BLaER1 (cell line): ENCODE measurements around the gene DHRSX.
"Not testable (repeated sequence)": the region's sequence is repeated elsewhere in the genome, so short reads cannot be mapped to it uniquely, and the experiment has no call there.

Experiments used
- H3K27ac ChIP-seq: shearing (Covaris generic); formaldehyde crosslinking; 2 replicates; pipeline ENCODE4 v1.8.1; 2022
- H3K27me3 ChIP-seq: shearing (Covaris generic); formaldehyde crosslinking; 2 replicates; pipeline ENCODE4 v1.8.1; 2022
- H3K36me3 ChIP-seq: shearing (Covaris generic); formaldehyde crosslinking; 2 replicates; pipeline ENCODE4 v1.8.1; 2022
- H3K4me1 ChIP-seq: shearing (Covaris generic); formaldehyde crosslinking; 2 replicates; pipeline ENCODE4 v1.8.1; 2022
- H3K4me2 ChIP-seq: shearing (Covaris generic); formaldehyde crosslinking; 2 replicates; pipeline ENCODE4 v1.8.1; 2022
- H3K4me3 ChIP-seq: shearing (Covaris generic); formaldehyde crosslinking; 2 replicates; pipeline ENCODE4 v1.8.1; 2022
- H3K9ac ChIP-seq: shearing (Covaris generic); formaldehyde crosslinking; 2 replicates; pipeline ENCODE4 v1.8.1; 2022
- H3K9me3 ChIP-seq: shearing (Covaris generic); formaldehyde crosslinking; 2 replicates; pipeline ENCODE4 v1.8.1; 2022
- H4K20me1 ChIP-seq: shearing (Covaris generic); formaldehyde crosslinking; 2 replicates; pipeline ENCODE4 v1.8.1; 2022
- Cebpa-rat ChIP-seq: shearing (Covaris generic); IDR thresholded peaks from 2 replicates; pipeline ENCODE4 v1.8.1; 2022

Gene DHRSX

DNA sequence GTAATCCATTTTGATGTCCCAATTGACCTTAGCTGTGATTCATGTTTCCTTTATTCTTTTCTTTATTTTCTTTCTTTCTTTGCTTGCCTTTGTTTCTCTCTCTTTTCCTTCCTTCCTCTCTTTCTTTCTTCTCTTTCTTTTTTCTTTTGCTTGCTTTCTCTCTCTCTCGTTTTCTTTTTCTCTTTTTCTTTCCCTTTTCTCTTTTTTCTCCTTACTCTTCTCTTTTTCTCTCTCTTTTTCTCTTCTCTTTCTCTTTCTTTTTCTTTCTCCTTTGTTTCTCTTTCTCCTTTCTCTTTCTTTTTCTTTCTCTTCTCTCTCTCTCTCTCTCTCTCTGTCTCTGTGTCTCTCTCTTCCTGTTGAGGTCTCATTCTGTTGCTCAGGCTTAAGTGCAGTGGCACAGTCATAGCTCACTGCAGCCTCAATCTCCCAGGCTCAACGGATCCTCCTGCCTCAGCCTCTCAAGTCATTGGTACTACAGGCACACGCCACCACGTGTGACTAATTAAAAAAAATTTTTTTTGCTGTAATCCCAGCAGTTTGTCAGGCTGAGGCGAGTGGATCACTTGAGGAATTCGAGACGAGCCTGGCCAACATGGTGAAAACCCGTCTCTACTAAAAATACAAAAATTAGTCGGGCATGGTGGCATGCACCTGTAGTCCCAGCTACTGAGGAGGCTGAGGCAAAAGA, 8.0 kb upstream of the DHRSX start:
- H3K27me3 ChIP-seq = no peaks in the 10 kb centered on the region
- H3K9me3 ChIP-seq = 0 out of 2 replicates have a peak, but pooled peaks cover 6% of the 10 kb centered on the region
- TF ChIP-seq Cebpa-rat = no peak
- H3K4me2 ChIP-seq = 0 out of 2 replicates have a peak overlapping the region, but pooled peaks have one; percentile 2
- H3K27ac ChIP-seq = no peak overlapping the region
- H3K9ac ChIP-seq = no peak overlapping the region
- H3K4me3 ChIP-seq = no peak overlapping the region
- H4K20me1 ChIP-seq = no peaks in the 10 kb centered on the region
- peaks cover 18% of the 10 kb centered on the region for H3K4me1 ChIP-seq
- no peaks in the 10 kb centered on the region for H3K36me3 ChIP-seq

GRCh38 chrX:2507904-2508627, 7.3 kb upstream of the DHRSX start:
- H3K27me3 ChIP-seq = no peaks in the 10 kb centered on the region
- no peak overlapping the region for H3K27ac ChIP-seq
- H4K20me1 ChIP-seq = no peaks in the 10 kb centered on the region
- H3K4me3 ChIP-seq = no peak overlapping the region
- no peak overlapping the region for H3K4me2 ChIP-seq
- H3K4me1 ChIP-seq = peaks cover 11% of the 10 kb centered on the region
- H3K9ac ChIP-seq = no peak overlapping the region
- no peaks in the 10 kb centered on the region for H3K36me3 ChIP-seq
- 0 out of 2 replicates have a peak, but pooled peaks cover 6% of the 10 kb centered on the region for H3K9me3 ChIP-seq
- TF ChIP-seq Cebpa-rat = no peak

DNA sequence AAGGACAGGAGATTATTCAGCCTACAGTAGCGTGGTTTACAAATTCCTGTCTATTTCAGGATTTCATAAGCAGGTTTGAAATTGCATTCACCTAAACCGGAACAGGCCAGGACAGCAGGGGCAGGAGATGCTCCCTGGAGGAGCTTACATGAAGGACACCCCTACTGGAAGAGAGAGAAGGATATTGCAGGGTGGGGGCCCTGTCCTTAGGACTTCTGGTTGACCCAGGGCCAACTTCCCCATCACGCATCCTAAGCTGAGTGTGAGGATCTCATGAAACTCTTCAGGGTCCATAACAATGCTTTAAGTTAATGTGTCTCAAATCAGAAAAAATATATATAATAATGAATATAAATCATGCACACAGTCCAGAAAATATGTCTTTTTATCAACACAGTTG, 6.4 kb upstream of the DHRSX start:
- no peaks in the 10 kb centered on the region for H3K27me3 ChIP-seq
- no peak for TF ChIP-seq Cebpa-rat
- H3K27ac ChIP-seq = no peak overlapping the region
- no peaks in the 10 kb centered on the region for H4K20me1 ChIP-seq
- no peak overlapping the region for H3K4me2 ChIP-seq
- no peaks in the 10 kb centered on the region for H3K36me3 ChIP-seq
- H3K4me3 ChIP-seq = no peak overlapping the region
- H3K4me1 ChIP-seq = peaks cover 10% of the 10 kb centered on the region
- no peak overlapping the region for H3K9ac ChIP-seq
- H3K9me3 ChIP-seq = 0 out of 2 replicates have a peak, but pooled peaks cover 6% of the 10 kb centered on the region

GRCh38 chrX:2505341-2505740, 4.6 kb upstream of the DHRSX start:
- H4K20me1 ChIP-seq, H3K4me2 ChIP-seq, H3K9me3 ChIP-seq, H3K9ac ChIP-seq, H3K27ac ChIP-seq, H3K4me3 ChIP-seq, H3K36me3 ChIP-seq, H3K27me3 ChIP-seq: not testable (repeated sequence)
- H3K4me1 ChIP-seq = peaks cover 20% of the 10 kb centered on the region

DNA sequence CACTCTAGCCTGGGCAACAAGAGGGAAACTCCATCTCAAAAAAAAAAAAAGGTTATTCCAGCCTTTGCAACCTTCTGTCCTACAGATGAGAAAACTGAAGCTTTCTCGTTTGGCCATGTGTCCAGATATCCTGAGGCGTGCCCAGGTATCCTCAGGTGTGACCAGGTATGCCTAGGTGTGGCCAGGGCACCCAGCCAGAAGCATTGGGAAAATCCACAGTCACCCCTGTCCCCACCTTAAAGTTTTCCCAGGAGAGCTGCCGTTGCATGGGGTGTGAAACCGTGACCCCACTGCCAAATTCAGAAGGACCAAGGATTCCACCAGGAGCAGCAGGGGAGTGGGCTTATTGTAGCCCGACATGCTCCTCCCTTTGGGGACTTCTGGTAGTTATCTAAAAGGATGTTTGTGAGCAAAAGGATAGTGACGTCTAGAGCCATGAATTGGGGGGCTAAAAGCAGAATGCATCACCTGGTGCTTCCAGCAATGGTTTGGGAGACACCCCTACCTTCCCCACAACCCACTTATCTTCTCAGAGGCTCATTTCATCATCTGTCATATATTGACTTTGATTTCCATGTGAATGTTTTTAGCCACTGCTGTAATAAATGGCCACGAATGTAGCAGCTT, 4.0 kb upstream of the DHRSX start:
- Histone ChIP-seq H3K4me3 (no peak overlapping the region), H3K4me1 (peaks cover 20% of the 10 kb centered on the region), H3K27ac (no peak overlapping the region), H3K4me2 (no peak overlapping the region), H3K9me3 (no peaks in the 10 kb centered on the region), H3K9ac (no peak overlapping the region), H3K27me3 (no peaks in the 10 kb centered on the region), H3K36me3 (no peaks in the 10 kb centered on the region), H4K20me1 (peaks cover under 1% of the 10 kb centered on the region; the same call in 1 of the 2 replicates)
- no peak for TF ChIP-seq Cebpa-rat

DNA sequence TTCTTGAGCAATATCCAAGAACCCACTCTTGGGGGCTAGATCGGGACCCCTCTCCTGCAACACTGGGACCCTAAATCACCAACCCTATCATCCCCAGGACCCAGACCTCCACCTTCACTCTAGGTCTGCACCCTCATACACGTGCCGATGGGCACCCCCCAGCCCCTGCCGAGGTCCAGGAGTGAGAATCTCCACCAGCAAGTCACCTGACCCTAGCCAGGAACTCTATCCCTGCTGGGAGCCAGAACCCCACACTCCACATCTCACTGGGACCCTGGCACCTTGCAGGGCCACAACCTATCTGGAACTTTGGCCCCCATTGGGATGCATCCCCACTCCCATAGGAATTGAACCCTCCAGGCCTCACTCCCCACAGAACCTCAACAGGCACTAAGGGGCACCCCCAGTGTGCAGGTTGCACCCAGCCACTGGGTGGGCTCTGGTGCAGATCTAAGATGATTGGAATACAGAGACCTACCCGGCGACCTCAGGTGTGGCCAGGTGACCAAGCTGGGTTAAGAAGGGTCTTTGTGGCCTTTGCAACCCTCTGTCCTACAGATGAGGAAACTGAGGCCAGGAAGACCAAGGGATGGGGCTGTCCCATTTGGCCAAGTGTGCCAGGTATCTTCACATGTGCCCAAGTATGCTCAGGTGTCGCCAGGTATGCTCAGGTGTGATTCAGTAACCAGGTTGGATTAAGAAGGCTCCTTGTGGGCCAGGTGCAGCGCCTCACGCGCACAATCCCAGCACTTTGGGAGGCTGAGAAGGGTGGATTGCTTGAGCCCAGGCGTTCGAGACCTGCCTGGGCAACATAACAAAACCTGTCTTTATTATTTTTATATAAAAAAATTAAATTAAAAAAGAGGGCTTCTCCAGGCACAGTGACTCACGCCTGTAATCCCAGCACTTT, 3.1 kb upstream of the DHRSX start:
- peaks cover 25% of the 10 kb centered on the region for H3K4me1 ChIP-seq
- no peak for TF ChIP-seq Cebpa-rat
- no peak overlapping the region for H3K9ac ChIP-seq

GRCh38 chrX:2502668-2503519, 2.1 kb upstream of the DHRSX start:
- no peak overlapping the region for H3K9ac ChIP-seq
- no peaks in the 10 kb centered on the region for H3K36me3 ChIP-seq
- no peaks in the 10 kb centered on the region for H3K27me3 ChIP-seq
- no peak overlapping the region for H3K4me2 ChIP-seq
- peaks cover 20% of the 10 kb centered on the region for H4K20me1 ChIP-seq
- no peak overlapping the region for H3K27ac ChIP-seq
- no peaks in the 10 kb centered on the region for H3K9me3 ChIP-seq
- H3K4me1 ChIP-seq = peaks cover 29% of the 10 kb centered on the region
- H3K4me3 ChIP-seq = no peak overlapping the region
- no peak for TF ChIP-seq Cebpa-rat

More for the DNA sequence above, 3.1 kb upstream of the DHRSX start:
- Histone ChIP-seq H4K20me1 (peaks cover 10% of the 10 kb centered on the region), H3K27ac (no peak overlapping the region), H3K36me3 (no peaks in the 10 kb centered on the region), H3K4me3 (no peak overlapping the region), H3K4me2 (no peak overlapping the region), H3K27me3 (no peaks in the 10 kb centered on the region), H3K9me3 (no peaks in the 10 kb centered on the region)

- peaks cover 27% of the 10 kb centered on the region for H4K20me1 ChIP-seq
- TF ChIP-seq Cebpa-rat = no peak
- H3K4me2 ChIP-seq = no peak overlapping the region
- H3K4me3 ChIP-seq = no peak overlapping the region
- no peak overlapping the region for H3K9ac ChIP-seq
- H3K27me3 ChIP-seq = no peaks in the 10 kb centered on the region
- H3K36me3 ChIP-seq = no peaks in the 10 kb centered on the region
- no peaks in the 10 kb centered on the region for H3K9me3 ChIP-seq
- no peak overlapping the region for H3K27ac ChIP-seq
- peaks cover 36% of the 10 kb centered on the region for H3K4me1 ChIP-seq
Observed at GRCh38 chrX:2502120-2502667, 1.4 kb upstream of the DHRSX start.
